GM12878 (cell line): ENCODE measurements around the gene RSKR. TPM values are rescaled to one million over a fixed set of nuclear protein-coding genes. Genes with fewer than 3 reads are reported as not detected.

ENCODE experiments used
- ATAC-seq: fragments of 200-7000 bp; cut with Tn5 transposase; 3 replicates; pipeline ENCODE4 v1.9.1; 2020; ENCODE audit warnings: mild to moderate bottlenecking, moderate library complexity
- BruUV-seq: library from RNA; stranded (reverse); fragments of 400-500 nt; replicated peaks from 2 replicates; lab custom pipeline; 2021; lab: Mats Ljungman, UMichigan
- CTCF ChIA-PET: fragments of 300-600 bp; sonication (Branson Sonifier 250); formaldehyde crosslinking; extraction: SDS; loops from one replicate; lab custom pipeline; 2021; ENCODE audit warnings: inconsistent platforms; lab: Yijun Ruan, JAX
- POLR2A ChIA-PET: fragments of 350-600 bp; formaldehyde crosslinking; extraction: SDS; loops from one replicate; lab custom pipeline; 2021; ENCODE audit warnings: inconsistent platforms; lab: Charles Lee
- RAD21 ChIA-PET: fragments of 300-600 bp; sonication (Branson Sonifier 250); formaldehyde crosslinking; loops from one replicate; lab custom pipeline; 2023; ENCODE audit warnings: antibody characterized with exemption; ENCODE audit not compliant: unreplicated experiment; lab: Charles Lee
- SMC1A ChIA-PET: fragments of 300-600 bp; sonication (Branson Sonifier 250); formaldehyde crosslinking; loops from one replicate; lab custom pipeline; 2023; ENCODE audit not compliant: unreplicated experiment, uncharacterized antibody; lab: Charles Lee
- DNase-seq: peaks from one replicate; pipeline ENCODE4 v3.0.0-alpha.2; 2011; ENCODE audit warnings: low read depth, low spot score
- FAIRE-seq: peaks from 3 replicates; lab custom pipeline; 2011; peaks lifted over from hg19 to GRCh38; lab: Jason Lieb, UNC
- H2AFZ ChIP-seq: 2 replicates; pipeline ENCODE4 v1.6.0; 2011; ENCODE audit warnings: low read depth, low read length, control low read depth; ENCODE audit not compliant: control insufficient read depth
- H3K27ac ChIP-seq: 2 replicates; pipeline ENCODE4 v1.5.1; 2011; ENCODE audit warnings: control low read depth; ENCODE audit not compliant: control insufficient read depth, insufficient read depth
- H3K27me3 ChIP-seq, 2 experiments: replicated peaks in 1 of 2; 2 replicates each; pipeline versions ENCODE4 v1.6.0 to v1.6.1; 2011; ENCODE audit warnings: low read length in 1 of 2; ENCODE audit not compliant: control insufficient read depth in 2 of 2, insufficient read depth in 2 of 2
- H3K36me3 ChIP-seq, 2 experiments: 2 replicates each; pipeline ENCODE4 v1.5.1; 2011; ENCODE audit warnings: low read length in 1 of 2; ENCODE audit not compliant: control insufficient read depth in 2 of 2, insufficient read depth in 2 of 2
- H3K4me1 ChIP-seq: 2 replicates; pipeline ENCODE4 v1.6.1; 2011; ENCODE audit warnings: mild to moderate bottlenecking, low read length, moderate library complexity, mixed read lengths; ENCODE audit not compliant: control insufficient read depth, insufficient read depth
- H3K4me2 ChIP-seq: 2 replicates; pipeline ENCODE4 v1.6.0; 2011; ENCODE audit warnings: control low read depth; ENCODE audit not compliant: control insufficient read depth, insufficient read depth
- H3K4me3 ChIP-seq: fragments of 200-600 bp; sonication (generic); 2 replicates; pipeline ENCODE4 v1.5.1; 2016
- H3K79me2 ChIP-seq: 2 replicates; pipeline ENCODE4 v1.6.0; 2011; ENCODE audit warnings: low read length; ENCODE audit not compliant: control insufficient read depth, insufficient read depth
- H3K9ac ChIP-seq: 2 replicates; pipeline ENCODE4 v1.8.0; 2011; ENCODE audit warnings: low read length, control low read depth, mixed read lengths; ENCODE audit not compliant: control insufficient read depth, insufficient read depth
- H3K9me3 ChIP-seq: replicated peaks from 3 replicates; pipeline ENCODE4 v1.5.1; 2011; ENCODE audit warnings: mild to moderate bottlenecking, low read length; ENCODE audit not compliant: control insufficient read depth, insufficient read depth
- H4K20me1 ChIP-seq: 2 replicates; pipeline ENCODE4 v1.6.0; 2011; ENCODE audit not compliant: control insufficient read depth, insufficient read depth
- CEBPB ChIP-seq, 2 experiments: fragments of 150-350 bp in 1 of 2; IDR thresholded peaks; 2 replicates each; pipeline ENCODE4 v1.6.1; 2012 to 2014; ENCODE audit warnings: low read depth in 2 of 2, low read length in 2 of 2, borderline replicate concordance in 1 of 2, inconsistent platforms in 1 of 2
- CHD2 ChIP-seq: IDR thresholded peaks from 2 replicates; pipeline ENCODE4 v1.6.1; 2011; ENCODE audit warnings: low read depth, low read length, improper control_type of control experiment, borderline replicate concordance
- EP300 ChIP-seq, 2 experiments: fragments of 150-350 bp in 1 of 2; IDR thresholded peaks; 2 replicates each; pipeline ENCODE4 v1.6.1; 2011 to 2012; ENCODE audit warnings: low read depth in 2 of 2, low read length in 2 of 2, borderline replicate concordance in 1 of 2, improper control_type of control experiment in 1 of 2, inconsistent platforms in 1 of 2; ENCODE audit not compliant: control insufficient read depth in 1 of 2
- ESRRA ChIP-seq: IDR thresholded peaks from 2 replicates; pipeline ENCODE4 v1.6.1; 2012; ENCODE audit warnings: mild to moderate bottlenecking, low read length, improper control_type of control experiment
- IKZF1 ChIP-seq: fragments of 450-650 bp; conservative IDR thresholded peaks from 2 replicates; pipeline ENCODE4 v1.6.1; 2017; ENCODE audit warnings: antibody characterized with exemption, mild to moderate bottlenecking
- KLF5 ChIP-seq: fragments of 450-650 bp; IDR thresholded peaks from 2 replicates; pipeline ENCODE4 v1.6.1; 2014; ENCODE audit warnings: mild to moderate bottlenecking; ENCODE audit not compliant: partially characterized antibody
- NR2C2 ChIP-seq: IDR thresholded peaks from 2 replicates; pipeline ENCODE4 v1.6.1; 2011; ENCODE audit warnings: borderline replicate concordance, low read depth; ENCODE audit not compliant: control insufficient read depth, insufficient read length
- PAX5 ChIP-seq: IDR thresholded peaks from 2 replicates; pipeline ENCODE4 v1.6.1; 2011; ENCODE audit warnings: low read depth, low read length, borderline replicate concordance
- SIN3A ChIP-seq: IDR thresholded peaks from 2 replicates; pipeline ENCODE4 v1.6.1; 2012; ENCODE audit warnings: low read depth, low read length, improper control_type of control experiment
- SRF ChIP-seq, 2 experiments: IDR thresholded peaks; 2 replicates each; pipeline ENCODE4 v1.6.1; 2011; ENCODE audit warnings: low read depth in 2 of 2, low read length in 2 of 2, mild to moderate bottlenecking in 1 of 2, moderate library complexity in 1 of 2
- SUZ12 ChIP-seq: fragments of 200-600 bp; sonication (generic); IDR thresholded peaks from one replicate; pipeline ENCODE4 v1.6.1; 2018; ENCODE audit warnings: antibody characterized with exemption, mild to moderate bottlenecking; ENCODE audit not compliant: unreplicated experiment
- YBX1 ChIP-seq: fragments of 450-650 bp; IDR thresholded peaks from 2 replicates; pipeline ENCODE4 v1.6.1; 2016; ENCODE audit warnings: antibody characterized with exemption
- WGBS: methylation state at CpG from one replicate; pipeline ENCODE4 v1.1.6; 2016; ENCODE audit warnings: low lambda C conversion rate; ENCODE audit not compliant: insufficient replicate concordance, insufficient coverage; ENCODE audit errors: missing lambda C conversion rate; 5-methylcytosine and 5-hydroxymethylcytosine counted together
- in situ Hi-C: fragments of 300-500 bp; cut with MboI; formaldehyde crosslinking; loops from 9 replicates; pipeline ENCODE4 v1.14.3; 2018; ENCODE audit warnings: mixed read lengths
- intact Hi-C: fragments of 100-400 bp; cut with micrococcal nuclease; formaldehyde crosslinking; loops from one replicate; pipeline ENCODE4 v1.14.2; 2022; ENCODE audit not compliant: unreplicated experiment
- polyA plus RNA-seq, 11 experiments: library from polyadenylated mRNA; depleted of rRNA in 4 of 11; unstranded in 6 of 11; stranded (reverse) in 5 of 11; fragments of >200 nt; fragmentation: Nextera tagmentation in 4 of 11; fragmentation: Illumina TruSeq in 1 of 11; extraction: Ambion mirVana in 4 of 11; extraction: Trizol in 1 of 11; gene quantifications; 1 replicate in 1 of 11; 2 replicates in 10 of 11; pipeline versions ENCODE4 v1.2.1 to v1.2.3, GENCODE V29; 2011 to 2016; ENCODE audit warnings: inconsistent platforms in 2 of 11, missing spikeins in 2 of 11, low read depth in 1 of 11
- total RNA-seq, 4 experiments: library from RNA; depleted of rRNA in 3 of 4; stranded (reverse); fragments of >200 nt in 3 of 4; fragmentation: Illumina TruSeq in 1 of 4; extraction: Trizol in 1 of 4; gene quantifications; 2 replicates each; pipeline versions ENCODE4 v1.2.1 to v1.2.3, GENCODE V29; 2013 to 2021
- TF ChIP-seq, protein P1 (sequence below): IDR thresholded peaks from 2 replicates; pipeline ENCODE4 v1.6.1; 2011; ENCODE audit warnings: mild to moderate bottlenecking, low read depth, low read length, moderate library complexity; ENCODE audit not compliant: insufficient replicate concordance
- TF ChIP-seq, protein P2 (sequence below): IDR thresholded peaks from 2 replicates; pipeline ENCODE4 v1.6.1; 2012; ENCODE audit warnings: low read depth, low read length, improper control_type of control experiment

Gene RSKR
- total and polyA plus RNA-seq, 10 of the 15 experiments (the other 5 are each of a cell fraction or from before 2014, with no cell fraction given): 0.52 to 22.4 (median 8.7) TPM

DNA sequence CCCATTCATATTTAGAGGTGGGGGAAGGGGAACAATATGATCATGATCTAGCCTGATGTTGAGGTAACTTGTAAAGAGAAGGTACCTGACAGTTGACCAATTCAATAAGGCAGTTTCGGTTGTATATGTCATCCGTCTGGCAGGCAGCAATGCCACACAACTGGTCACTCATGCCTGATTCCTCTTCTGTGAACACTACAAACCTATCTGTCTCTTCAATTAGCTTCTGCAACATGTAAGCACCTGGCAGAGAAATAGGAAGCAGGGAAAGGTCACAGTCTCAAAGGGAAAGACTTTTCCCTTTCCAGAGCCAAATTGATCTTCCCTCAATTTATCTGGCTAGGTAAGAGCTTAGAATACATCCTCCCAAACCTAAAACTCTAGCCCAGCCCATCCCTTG lies 10.2 kb upstream of the RSKR start:
- H3K27me3 ChIP-seq: no peaks in the 10 kb centered on the region
- CTCF ChIA-PET: interaction anchor here (1.0 to 4.8 kb wide), 3 partner anchors 12 to 341 kb away, joined by 3 to 20 read pairs (median 6); no protein-coding TSS in a partner anchor
- no peak overlapping the region for H3K4me2 ChIP-seq
- no peak overlapping the region for H3K9ac ChIP-seq
- DNase-seq (no peak), FAIRE-seq (no peak), ATAC-seq (peak; percentile 84)
- no peaks in the 10 kb centered on the region for H4K20me1 ChIP-seq
- H3K4me3 ChIP-seq: no peak overlapping the region
- H3K36me3 ChIP-seq: peaks cover 29 to 47% of the 10 kb centered on the region in 2 experiments
- WGBS: 3% methylated on average over 2 of the region's 2 CpGs
- no peak overlapping the region for H3K27ac ChIP-seq
- intact Hi-C loops (loop anchor here (5.0 kb wide), 1 partner anchor 52 kb away; the partner anchor contains the start of gene PIGS), in situ Hi-C loops (no loop called here)
- RAD21 ChIA-PET: interaction anchor here (1.2 kb wide), 1 partner anchor 74 kb away, joined by 3 read pairs; no protein-coding TSS in a partner anchor
- no peaks in the 10 kb centered on the region for H3K79me2 ChIP-seq
- SMC1A ChIA-PET: interaction anchor here (0.8 kb wide), 1 partner anchor 12 kb away, joined by 3 read pairs; no protein-coding TSS in a partner anchor
- POLR2A ChIA-PET: interaction anchor here (1.1 kb wide), 1 partner anchor 823 kb away, joined by 3 read pairs; no protein-coding TSS in a partner anchor
- no peaks in the 10 kb centered on the region for H3K4me1 ChIP-seq
- H2AFZ ChIP-seq: no peak overlapping the region
- no peak for TF ChIP-seq PAX5
- TF ChIP-seq NR2C2: no peak
- no peak for TF ChIP-seq SRF (IDR thresholded peaks at IDR 0.05; ENCODE audit: low read depth in 2 of 2, low read length in 2 of 2)
- TF ChIP-seq, protein P1, sequence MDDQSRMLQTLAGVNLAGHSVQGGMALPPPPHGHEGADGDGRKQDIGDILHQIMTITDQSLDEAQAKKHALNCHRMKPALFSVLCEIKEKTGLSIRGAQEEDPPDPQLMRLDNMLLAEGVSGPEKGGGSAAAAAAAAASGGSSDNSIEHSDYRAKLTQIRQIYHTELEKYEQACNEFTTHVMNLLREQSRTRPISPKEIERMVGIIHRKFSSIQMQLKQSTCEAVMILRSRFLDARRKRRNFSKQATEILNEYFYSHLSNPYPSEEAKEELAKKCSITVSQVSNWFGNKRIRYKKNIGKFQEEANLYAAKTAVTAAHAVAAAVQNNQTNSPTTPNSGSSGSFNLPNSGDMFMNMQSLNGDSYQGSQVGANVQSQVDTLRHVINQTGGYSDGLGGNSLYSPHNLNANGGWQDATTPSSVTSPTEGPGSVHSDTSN: no peak
- TF ChIP-seq CEBPB (IDR thresholded peaks at IDR 0.05; ENCODE audit: borderline replicate concordance in 1 of 2, low read depth in 2 of 2, low read length in 2 of 2): no peak
- TF ChIP-seq ESRRA: no peak
- no peak for TF ChIP-seq SIN3A
- TF ChIP-seq, protein P2, sequence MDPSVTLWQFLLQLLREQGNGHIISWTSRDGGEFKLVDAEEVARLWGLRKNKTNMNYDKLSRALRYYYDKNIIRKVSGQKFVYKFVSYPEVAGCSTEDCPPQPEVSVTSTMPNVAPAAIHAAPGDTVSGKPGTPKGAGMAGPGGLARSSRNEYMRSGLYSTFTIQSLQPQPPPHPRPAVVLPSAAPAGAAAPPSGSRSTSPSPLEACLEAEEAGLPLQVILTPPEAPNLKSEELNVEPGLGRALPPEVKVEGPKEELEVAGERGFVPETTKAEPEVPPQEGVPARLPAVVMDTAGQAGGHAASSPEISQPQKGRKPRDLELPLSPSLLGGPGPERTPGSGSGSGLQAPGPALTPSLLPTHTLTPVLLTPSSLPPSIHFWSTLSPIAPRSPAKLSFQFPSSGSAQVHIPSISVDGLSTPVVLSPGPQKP: no peak
- TF ChIP-seq EP300 (IDR thresholded peaks at IDR 0.05; ENCODE audit: borderline replicate concordance in 1 of 2, control insufficient read depth in 1 of 2, low read depth in 2 of 2, low read length in 2 of 2): no peak
- no peak for TF ChIP-seq IKZF1
- TF ChIP-seq YBX1: no peak
- no peak for TF ChIP-seq SUZ12
- TF ChIP-seq KLF5: no peak
- TF ChIP-seq CHD2: no peak
- no TSS peak for BruUV-seq
- no peaks in the 10 kb centered on the region for H3K9me3 ChIP-seq
